Measurements from ENCODE around the gene TUBA8.
"Not testable (repeated sequence)": the region's sequence is repeated elsewhere in the genome, so short reads cannot be mapped to it uniquely, and the experiment has no call there.

The TUBA8 gene

GRCh38 chr22:18096823-18097222, 13.8 kb upstream of the TUBA8 start:
- FAIRE-seq (no peak), DNase-seq (ENCODE audit: insufficient read length, low spot score) (no peak)
- TF ChIP-seq CTCF (IDR thresholded peaks at IDR 0.05; ENCODE audit: insufficient read depth, missing control alignments): no peak

- TF ChIP-seq CTCF (IDR thresholded peaks at IDR 0.05; ENCODE audit: insufficient read depth, missing control alignments): no peak
- DNase-seq (ENCODE audit: insufficient read length, low spot score): no peak
- no peak for FAIRE-seq
Measured at GRCh38 chr22:18100781-18101180, 9.8 kb upstream of the TUBA8 start.

GRCh38 chr22:18101536-18101935, 9.1 kb upstream of the TUBA8 start:
- no peak for FAIRE-seq
- no peak for DNase-seq (ENCODE audit: insufficient read length, low spot score)
- TF ChIP-seq CTCF (IDR thresholded peaks at IDR 0.05; ENCODE audit: insufficient read depth, missing control alignments): no peak

- FAIRE-seq: no peak
- TF ChIP-seq CTCF (IDR thresholded peaks at IDR 0.05; ENCODE audit: insufficient read depth, missing control alignments): no peak
- no peak for DNase-seq (ENCODE audit: insufficient read length, low spot score)
Measured at GRCh38 chr22:18103527-18104269, 6.9 kb upstream of the TUBA8 start.

- no peak for TF ChIP-seq CTCF (IDR thresholded peaks at IDR 0.05; ENCODE audit: insufficient read depth, missing control alignments)
- DNase-seq (ENCODE audit: insufficient read length, low spot score) (no peak), FAIRE-seq (no peak)
Measured at GRCh38 chr22:18104566-18104965, 6.0 kb upstream of the TUBA8 start.

- not testable (repeated sequence) for FAIRE-seq
Measured at GRCh38 chr22:18105981-18106380, 4.6 kb upstream of the TUBA8 start.

GRCh38 chr22:18106550-18107341, 3.9 kb upstream of the TUBA8 start:
- not testable (repeated sequence) for DNase-seq (ENCODE audit: insufficient read length, low spot score); FAIRE-seq

More at GRCh38 chr22:18105981-18106380, 4.6 kb upstream of the TUBA8 start:
- DNase-seq (ENCODE audit: insufficient read length, low spot score): not testable (repeated sequence)

GRCh38 chr22:18108187-18108586, 2.4 kb upstream of the TUBA8 start:
- DNase-seq (ENCODE audit: insufficient read length, low spot score): no peak
- no peak for TF ChIP-seq CTCF (IDR thresholded peaks at IDR 0.05; ENCODE audit: insufficient read depth, missing control alignments)
- no peak for FAIRE-seq
